Stimulated activated CD8-positive, alpha-beta memory T cell treated with anti-CD3 and anti-CD28 coated beads, Interleukin-4, amount 100 ng/mL, for 1 hour (primary cell): ENCODE measurements around the gene GEMIN7.
"Not testable (repeated sequence)": the region's sequence is repeated elsewhere in the genome, so short reads cannot be mapped to it uniquely, and the experiment has no call there.

Experiments used
- DNase-seq, 2 donors: peaks; one replicate each; pipeline ENCODE4 v3.0.0-alpha.2; 2020; ENCODE audit warnings: low read depth in 2 of 2, low spot score in 1 of 2

GEMIN7 gene

GRCh38 chr19:45103156-45103507 is 24.1 kb downstream of the GEMIN7 start:
- DNase-seq: no peak

- DNase-seq: no peak
Measured at GRCh38 chr19:45103508-45104319, 24.7 kb downstream of the GEMIN7 start.

GRCh38 chr19:45104658-45105349 is 25.7 kb downstream of the GEMIN7 start:
- DNase-seq: no peak

GRCh38 chr19:45106363-45106762 is 27.3 kb downstream of the GEMIN7 start:
- DNase-seq: not testable (repeated sequence)

- no peak for DNase-seq
Measured at GRCh38 chr19:45107621-45108150, 28.6 kb downstream of the GEMIN7 start.

GRCh38 chr19:45110851-45111266 is 31.8 kb downstream of the GEMIN7 start:
- DNase-seq: no peak

- DNase-seq: no peak
Measured at GRCh38 chr19:45112111-45112827, 33.2 kb downstream of the GEMIN7 start.

- DNase-seq: no peak
Measured at GRCh38 chr19:45113628-45114027, 34.6 kb downstream of the GEMIN7 start.

- DNase-seq: no peak
Measured at GRCh38 chr19:45114116-45114515, 35.1 kb downstream of the GEMIN7 start.

- DNase-seq: no peak
Measured at GRCh38 chr19:45115809-45116615, 37.0 kb downstream of the GEMIN7 start.

- no peak for DNase-seq
Measured at GRCh38 chr19:45117167-45117594, 38.1 kb downstream of the GEMIN7 start.

GRCh38 chr19:45117671-45118070 is 38.6 kb downstream of the GEMIN7 start:
- no peak for DNase-seq

GRCh38 chr19:45118106-45118505 is 39.0 kb downstream of the GEMIN7 start:
- no peak for DNase-seq

- not testable (repeated sequence) for DNase-seq
Measured at GRCh38 chr19:45118591-45119355, 39.7 kb downstream of the GEMIN7 start.

GRCh38 chr19:45119582-45119981 is 40.5 kb downstream of the GEMIN7 start:
- DNase-seq: no peak

GRCh38 chr19:45121827-45122345 is 42.8 kb downstream of the GEMIN7 start:
- no peak for DNase-seq

GRCh38 chr19:45122832-45123231 is 43.8 kb downstream of the GEMIN7 start:
- DNase-seq: no peak

- DNase-seq: no peak
Measured at GRCh38 chr19:45123440-45123850, 44.4 kb downstream of the GEMIN7 start.

GRCh38 chr19:45124021-45124420 is 45.0 kb downstream of the GEMIN7 start:
- no peak for DNase-seq

- no peak for DNase-seq
Measured at GRCh38 chr19:45125360-45125759, 46.3 kb downstream of the GEMIN7 start.
